UCSD-AML1 (cell line): ENCODE data around the gene FNDC8.
"Not testable (repeated sequence)": the region's sequence is repeated elsewhere in the genome, so short reads cannot be mapped to it uniquely, and the experiment has no call there.

Source experiments
- DNase-seq: peaks from one replicate; lab custom pipeline; 2025; ENCODE audit not compliant: unreplicated experiment; lab: John Stamatoyannopoulos, UW

The FNDC8 gene

GRCh38 chr17:35094902-35095301 is 26.5 kb upstream of the FNDC8 start:
- DNase-seq, result no peak

GRCh38 chr17:35095741-35096140 is 25.7 kb upstream of the FNDC8 start:
- no peak for DNase-seq

- no peak for DNase-seq
Observed at GRCh38 chr17:35097776-35098175, 23.6 kb upstream of the FNDC8 start.

DNA sequence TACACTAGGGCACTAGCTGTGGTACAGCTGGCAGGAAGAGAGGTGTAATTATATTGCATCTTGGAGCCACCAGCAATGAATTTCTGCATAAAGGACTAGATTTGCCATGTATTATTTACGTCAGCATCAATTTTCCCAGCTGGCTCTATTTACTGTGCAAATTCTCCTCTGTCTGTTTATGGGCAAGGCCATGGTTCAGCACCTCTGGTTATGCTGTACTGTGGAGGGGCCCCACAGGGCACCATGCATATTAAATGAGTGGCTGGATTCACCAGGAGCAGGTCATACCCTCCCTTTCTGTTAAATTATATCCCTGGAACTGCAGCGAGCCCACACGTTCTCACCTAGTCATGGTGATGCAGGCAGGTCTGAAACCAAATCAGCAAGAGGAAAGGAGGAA is 21.5 kb upstream of the FNDC8 start:
- no peak for DNase-seq

GRCh38 chr17:35101036-35101435 is 20.4 kb upstream of the FNDC8 start:
- no peak for DNase-seq

DNA sequence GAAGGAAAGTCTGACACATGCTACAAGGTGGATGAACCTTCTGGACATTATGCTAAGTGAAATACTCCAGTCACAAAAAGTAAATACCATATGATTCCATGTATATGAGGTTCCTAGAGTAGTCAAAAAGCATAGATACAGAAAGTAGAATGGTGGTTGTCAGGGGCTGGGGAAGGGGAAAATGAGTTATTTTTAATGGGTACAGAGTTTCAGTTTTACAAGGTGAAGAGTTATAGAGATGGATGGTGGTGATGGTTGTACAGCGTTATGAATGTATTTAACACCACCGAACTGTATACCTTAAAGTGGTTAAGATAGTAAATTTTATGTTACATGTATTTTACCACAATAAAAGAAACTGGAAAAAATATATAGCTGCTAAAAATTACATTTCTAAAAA is 19.7 kb upstream of the FNDC8 start:
- DNase-seq, result no peak

DNA sequence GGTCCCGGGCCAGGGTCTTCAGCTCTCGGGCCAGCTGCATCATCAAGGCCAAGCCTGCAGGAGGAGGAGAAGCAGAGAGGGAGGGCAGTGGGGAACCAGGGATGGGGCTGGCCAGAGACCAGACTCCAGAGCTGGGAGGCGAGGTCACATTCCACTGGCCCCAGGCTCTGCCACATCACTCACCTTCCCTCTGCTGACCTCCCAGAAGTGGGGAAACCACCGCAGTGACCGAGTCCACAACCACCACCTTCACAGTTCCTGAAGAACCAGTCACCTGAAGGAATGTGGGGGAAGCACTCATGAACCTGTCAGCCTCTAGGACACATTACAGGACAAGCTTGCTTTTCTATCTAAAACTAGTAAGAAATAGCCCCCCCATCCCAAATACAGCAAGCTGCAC is 18.1 kb upstream of the FNDC8 start:
- DNase-seq, result no peak

GRCh38 chr17:35104844-35105450 is 16.5 kb upstream of the FNDC8 start:
- no peak for DNase-seq

DNA sequence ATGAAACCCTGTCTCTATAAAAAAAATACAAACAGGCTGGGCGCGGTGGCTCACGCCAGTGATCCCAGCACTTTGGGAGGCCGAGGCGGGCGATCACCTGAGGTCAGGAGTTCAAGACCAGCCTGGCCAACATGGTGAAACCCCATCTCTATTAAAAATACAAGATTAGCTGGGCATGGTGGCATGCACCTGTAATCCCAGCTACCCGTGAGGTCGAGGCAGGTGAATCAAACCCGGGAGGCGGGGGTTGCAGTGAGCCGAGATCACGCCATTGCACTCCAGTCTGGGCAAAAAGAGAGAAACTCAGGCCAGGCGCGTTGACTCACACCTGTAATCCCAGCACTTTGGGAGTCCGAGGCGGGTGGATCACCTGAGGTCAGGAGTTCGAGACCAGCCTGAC is 10.6 kb upstream of the FNDC8 start:
- DNase-seq, result not testable (repeated sequence)

- no peak for DNase-seq
Observed at GRCh38 chr17:35116845-35117244, 4.6 kb upstream of the FNDC8 start.

DNA sequence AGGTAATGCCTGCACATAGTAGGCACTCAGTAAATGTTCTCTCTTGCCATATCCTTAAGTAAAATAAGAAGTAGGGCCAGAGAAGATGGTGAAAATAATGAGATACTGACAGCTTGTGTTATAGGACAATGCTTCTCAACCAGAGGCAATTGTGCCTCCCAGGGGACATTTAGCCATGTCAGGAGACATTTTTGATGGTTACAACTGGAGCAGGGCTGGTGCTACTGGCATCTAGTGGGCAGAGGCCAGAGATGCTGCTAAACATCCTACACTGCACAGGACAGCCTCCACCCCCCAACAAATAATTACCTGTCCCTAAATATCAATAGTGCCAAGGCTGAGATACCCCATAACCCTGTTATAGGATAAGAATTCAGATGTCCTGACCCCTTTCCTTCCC is 3.4 kb upstream of the FNDC8 start:
- peak; percentile 26 for DNase-seq

DNA sequence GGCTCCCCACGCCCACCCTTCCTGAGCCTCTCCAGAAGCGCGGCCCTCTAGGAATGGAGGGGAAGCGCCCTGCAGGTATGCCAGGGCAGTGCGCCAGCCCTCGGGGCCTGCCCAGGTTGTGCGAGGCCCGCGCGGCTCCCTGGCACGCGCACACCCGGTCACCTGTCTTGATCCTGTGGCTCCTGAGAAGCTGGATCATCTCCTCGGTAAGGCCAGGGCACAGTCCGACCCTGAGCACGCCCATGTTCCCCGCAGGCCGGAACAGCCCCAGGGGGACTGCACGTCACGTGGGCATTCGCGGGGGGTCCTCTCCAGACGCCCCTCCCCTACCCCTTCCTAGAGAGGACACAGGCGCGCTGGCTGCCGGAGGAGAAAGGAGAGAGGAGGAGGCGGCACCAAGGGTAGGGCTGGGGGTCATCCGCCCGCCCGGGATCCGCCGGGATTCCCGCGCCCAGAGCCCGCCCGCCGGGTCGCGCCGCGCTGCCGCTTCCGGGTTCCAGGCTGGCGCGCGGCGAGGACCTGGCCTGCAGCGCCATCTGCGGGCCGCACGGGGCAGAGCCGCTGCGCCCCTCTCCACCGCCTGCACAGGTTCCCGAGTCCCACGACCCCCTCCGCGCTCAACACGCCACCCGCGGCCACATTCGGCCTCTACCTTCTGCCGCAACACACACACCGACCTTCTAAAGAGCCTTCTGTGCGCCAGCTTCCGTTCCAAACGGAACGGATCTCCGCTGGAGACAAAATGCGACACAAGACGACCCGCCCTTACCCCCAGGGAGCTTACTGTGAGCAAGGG is 1.8 kb upstream of the FNDC8 start, which contains the start of gene RAD51D:
RAD51D (minus strand) TSS at position 491 of the 796 bp plus-strand sequence; CDS start at position 244, 247 bp downstream.
- DNase-seq, result peak; percentile 86

DNA sequence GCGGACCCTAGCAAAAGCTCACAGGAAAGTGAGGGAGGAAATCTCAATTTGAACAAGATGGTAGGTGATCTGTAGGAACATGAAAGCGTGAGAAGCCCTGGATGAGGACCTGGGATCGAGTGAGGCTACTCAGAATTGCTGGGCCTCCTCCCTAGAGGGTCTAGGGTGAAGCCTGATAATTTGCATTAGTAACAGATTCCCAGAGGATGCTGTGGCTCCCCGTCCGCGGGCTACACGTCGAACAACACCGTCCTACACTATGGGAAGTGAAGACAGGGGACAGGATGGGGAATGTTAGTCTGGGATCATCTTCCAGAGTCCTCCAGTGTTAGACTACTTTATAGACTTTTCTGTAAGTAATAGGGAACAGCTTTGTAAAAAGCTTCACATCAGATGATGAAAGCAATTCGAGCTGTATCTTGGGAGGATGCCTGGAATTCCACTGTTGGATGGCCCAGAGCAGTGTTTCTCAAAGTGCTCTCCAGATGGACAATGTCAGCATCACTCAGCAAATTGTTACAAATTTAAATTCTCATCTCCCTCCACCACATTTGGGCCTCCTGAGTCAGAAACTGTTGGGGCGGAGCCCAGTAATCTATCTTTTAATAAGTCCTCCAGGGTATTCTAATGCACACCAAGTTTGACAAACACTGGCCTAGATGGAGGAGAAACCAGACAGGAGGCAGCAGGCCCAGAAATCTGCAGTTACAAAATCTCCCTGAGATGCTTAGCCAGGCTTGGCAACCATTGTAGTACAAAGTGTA is 6.5 kb downstream of the FNDC8 start:
- DNase-seq, result no peak

- DNase-seq, result no peak
Observed at GRCh38 chr17:35129154-35129972, 7.9 kb downstream of the FNDC8 start.

GRCh38 chr17:35129973-35130351 is 8.5 kb downstream of the FNDC8 start:
- DNase-seq, result no peak

DNA sequence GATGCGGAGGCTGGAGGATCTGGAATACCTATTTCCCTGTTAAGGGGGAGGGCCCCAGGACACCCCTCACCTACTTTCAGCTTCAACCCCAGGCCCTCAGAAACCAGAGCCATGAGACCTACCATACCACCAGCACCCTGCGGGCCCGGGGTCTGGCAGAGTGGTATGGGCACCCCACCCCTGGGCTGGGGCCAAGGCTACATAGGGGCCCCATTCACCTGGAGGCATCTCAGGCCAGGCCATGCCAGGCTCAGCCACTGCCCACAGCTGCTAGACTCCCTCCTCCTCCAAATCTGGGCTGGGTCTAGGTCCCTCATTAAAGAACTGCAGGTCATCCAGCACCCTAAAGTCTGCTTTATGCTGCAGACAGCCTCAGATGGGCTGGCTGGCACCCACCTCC is 9.0 kb downstream of the FNDC8 start:
- DNase-seq, result no peak

DNA sequence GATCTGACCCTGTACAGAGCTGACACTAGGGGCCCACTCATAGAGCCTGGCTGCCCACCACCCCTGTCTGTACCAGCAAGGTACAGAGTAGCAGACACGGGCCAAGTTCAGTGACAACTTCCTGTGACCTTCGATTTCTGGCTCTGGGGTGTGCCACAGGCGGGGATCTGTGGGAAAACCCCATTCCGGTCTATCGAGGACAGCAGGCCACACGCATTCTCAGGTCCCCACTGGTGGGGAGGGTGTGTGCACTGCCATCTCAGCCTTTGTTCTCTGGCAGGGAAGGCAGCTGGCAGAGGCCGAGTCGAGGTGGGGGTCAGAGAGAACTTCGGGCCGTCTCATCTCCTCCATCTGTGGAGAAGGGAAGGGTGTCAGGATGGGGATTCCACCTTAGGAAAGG is 10.7 kb downstream of the FNDC8 start:
- DNase-seq, result no peak

DNA sequence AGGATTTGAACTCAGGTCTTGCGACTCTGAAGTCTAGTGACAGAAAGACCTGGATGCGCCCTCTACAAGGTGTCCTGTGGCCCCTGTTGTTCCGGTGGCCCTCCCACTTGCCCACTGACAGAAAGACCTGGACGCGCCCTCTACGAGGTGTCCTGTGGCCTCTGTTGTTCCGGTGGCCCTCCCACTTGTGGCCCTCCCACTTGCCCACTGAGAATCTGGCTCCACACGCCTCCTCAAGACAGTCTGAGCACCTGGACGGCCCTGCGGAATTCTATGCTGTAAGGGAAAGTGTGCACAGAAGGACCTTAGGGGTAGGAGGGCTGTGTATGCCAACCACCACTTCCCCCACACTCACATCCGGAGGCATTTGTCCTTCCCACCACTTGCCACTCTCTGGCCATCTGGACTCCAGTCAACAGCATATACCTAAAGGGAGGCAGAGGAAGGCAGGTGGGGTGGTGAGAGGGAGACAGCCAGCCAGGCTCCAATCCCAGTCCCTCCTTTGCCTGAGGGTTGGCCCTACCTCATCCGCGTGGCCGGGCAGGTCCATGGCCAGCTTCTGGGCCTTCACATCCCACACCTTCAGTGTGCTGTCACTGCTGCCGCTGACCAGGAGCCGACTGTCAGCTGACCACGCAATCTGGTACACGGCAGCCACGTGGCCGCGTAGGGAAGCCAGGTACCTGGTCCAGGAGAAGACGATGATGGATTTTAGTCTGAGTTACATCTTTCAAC is 11.6 kb downstream of the FNDC8 start:
- no peak for DNase-seq

- no peak for DNase-seq
Observed at GRCh38 chr17:35135322-35135721, 13.9 kb downstream of the FNDC8 start.

GRCh38 chr17:35138218-35138617 is 16.8 kb downstream of the FNDC8 start:
- no peak for DNase-seq
